Fibroblast of skin of left quadriceps (primary cell): ENCODE data around the gene RIMBP2.

ENCODE experiments used
- DNase-seq, 2 experiments: peaks; one replicate each; pipeline ENCODE4 v3.0.0-alpha.2; 2013; ENCODE audit warnings: low read depth in 2 of 2

Gene RIMBP2

GRCh38 chr12:130680451-130680990 lies 35.6 kb downstream of the RIMBP2 start:
- no peak for DNase-seq

- no peak for DNase-seq
Measured at GRCh38 chr12:130677957-130678558, 38.0 kb downstream of the RIMBP2 start.

- no peak for DNase-seq
Measured at GRCh38 chr12:130675791-130676190, 40.3 kb downstream of the RIMBP2 start.

GRCh38 chr12:130675121-130675520 lies 41.0 kb downstream of the RIMBP2 start:
- DNase-seq: no peak

GRCh38 chr12:130674676-130675075 lies 41.4 kb downstream of the RIMBP2 start:
- DNase-seq: no peak

GRCh38 chr12:130673036-130673705 lies 42.9 kb downstream of the RIMBP2 start:
- DNase-seq: no peak

- DNase-seq: no peak
Measured at GRCh38 chr12:130672089-130672820, 43.8 kb downstream of the RIMBP2 start.

GRCh38 chr12:130671556-130671955 lies 44.5 kb downstream of the RIMBP2 start:
- no peak for DNase-seq

- DNase-seq: no peak
Measured at GRCh38 chr12:130669797-130670196, 46.3 kb downstream of the RIMBP2 start.

- no peak for DNase-seq
Measured at GRCh38 chr12:130669205-130669557, 46.9 kb downstream of the RIMBP2 start.

- DNase-seq: no peak
Measured at GRCh38 chr12:130668286-130669204, 47.6 kb downstream of the RIMBP2 start.

- DNase-seq: no peak
Measured at GRCh38 chr12:130667421-130667960, 48.6 kb downstream of the RIMBP2 start.

GRCh38 chr12:130666645-130667044 lies 49.5 kb downstream of the RIMBP2 start:
- DNase-seq: no peak

- no peak for DNase-seq
Measured at GRCh38 chr12:130665753-130666152, 50.3 kb downstream of the RIMBP2 start.

- DNase-seq: no peak
Measured at GRCh38 chr12:130664772-130665171, 51.3 kb downstream of the RIMBP2 start.

- no peak for DNase-seq
Measured at GRCh38 chr12:130664252-130664651, 51.8 kb downstream of the RIMBP2 start.

- no peak for DNase-seq
Measured at GRCh38 chr12:130663514-130663913, 52.6 kb downstream of the RIMBP2 start.

- DNase-seq: no peak
Measured at GRCh38 chr12:130661486-130662255, 54.4 kb downstream of the RIMBP2 start.

GRCh38 chr12:130661059-130661458 lies 55.0 kb downstream of the RIMBP2 start:
- no peak for DNase-seq

- DNase-seq: no peak
Measured at GRCh38 chr12:130658145-130658911, 57.8 kb downstream of the RIMBP2 start.
